ENCODE measurements around the gene AKAP3. TPM values are rescaled to one million over a fixed set of nuclear protein-coding genes. Genes with fewer than 3 reads are reported as not detected.
A peak's percentile ranks its signal among the peaks of the same experiment; 100 is the strongest.

The AKAP3 gene
- total and polyA plus RNA-seq, 2 experiments from 2014 or later: 1.3 to 3.2 TPM

DNA sequence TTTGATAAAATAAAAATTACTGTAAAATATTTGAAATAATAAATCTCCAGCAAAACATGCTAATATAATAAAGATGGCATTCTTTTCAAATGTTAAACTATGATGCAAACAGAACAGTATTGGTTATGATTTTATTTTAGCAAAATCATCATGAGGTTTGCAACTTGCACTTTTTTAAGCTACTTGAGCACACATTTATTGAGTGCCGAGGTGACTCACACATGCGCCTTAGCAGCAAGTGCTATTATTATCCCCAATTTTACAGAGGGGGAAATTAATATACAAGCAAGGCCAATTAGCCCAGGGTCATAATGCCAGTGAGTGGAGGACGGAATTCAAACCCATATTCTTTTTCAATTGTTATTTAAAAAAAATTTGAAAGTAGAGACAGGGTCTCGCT, 79.6 kb downstream of the AKAP3 start:
- no peak overlapping the region for H2AFZ ChIP-seq

DNA sequence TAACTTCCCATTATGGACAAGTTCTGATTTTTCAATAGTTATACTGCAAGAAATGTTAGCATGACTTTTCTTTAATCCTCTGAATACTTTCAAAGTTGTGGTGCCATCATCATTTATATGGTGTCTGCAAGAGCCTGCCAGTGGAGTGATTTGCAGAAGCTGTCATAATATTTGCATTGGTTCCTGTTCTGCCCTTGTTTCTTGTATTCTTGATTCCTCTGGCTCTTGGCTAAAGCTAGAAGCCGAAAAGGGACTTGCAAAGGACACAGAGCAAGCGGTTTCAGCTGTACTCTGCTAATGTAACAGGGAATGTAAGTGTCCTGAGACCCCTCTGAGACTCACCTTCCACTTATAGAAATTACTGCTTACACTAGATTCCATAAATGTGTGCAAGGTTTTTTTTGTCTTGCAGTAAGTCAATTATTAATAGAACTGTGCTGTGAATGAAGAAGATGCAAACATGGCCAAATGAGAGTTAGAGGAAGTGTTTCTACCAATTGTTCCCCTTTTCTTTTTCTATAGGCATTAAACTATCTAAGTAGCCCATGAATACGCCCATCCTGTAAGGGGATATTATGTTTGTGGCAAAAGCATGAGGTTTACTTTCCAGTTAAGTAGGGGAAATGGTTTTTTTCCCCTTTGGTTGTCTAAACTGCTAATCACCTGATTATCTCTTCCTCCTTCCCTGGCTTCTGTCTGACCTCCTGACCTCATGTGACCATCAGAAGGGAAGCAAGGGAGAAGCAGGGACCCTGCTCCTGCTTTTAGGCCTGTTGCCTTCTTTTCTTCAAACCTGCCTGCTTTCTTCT, 81.6 kb downstream of the AKAP3 start:
- Mint-ChIP-seq H3K9me3 (no peaks in the 10 kb centered on the region), H3K27me3 (ENCODE audit: insufficient read depth, low read depth, poor library complexity) (peaks cover 16% of the 10 kb centered on the region), H3K36me3 (ENCODE audit: low read depth) (no peaks in the 10 kb centered on the region; the same call in 2 of the 3 replicates), H3K4me1 (peaks cover 4% of the 10 kb centered on the region; the same call in 1 of the 3 replicates), H3K4me3 (no peak overlapping the region), H3K27ac (no peak overlapping the region)
- ATAC-seq (no peak), DNase-seq (ENCODE audit: low spot score) (no peak)
- Histone ChIP-seq H3K27me3 (ENCODE audit: insufficient read depth) (peaks cover 23% of the 10 kb centered on the region), H4K20me1 (replicated peaks; ENCODE audit: insufficient read depth) (no peaks in the 10 kb centered on the region), H3F3A (replicated peaks; ENCODE audit: low read depth) (peaks cover 7% of the 10 kb centered on the region; the same call in 1 of the 2 replicates), H3K4me3 (no peak overlapping the region), H3K9me2 (ENCODE audit: insufficient read depth) (no peaks in the 10 kb centered on the region), H3K4me2 (no peak overlapping the region), H3K4me1 (ENCODE audit: insufficient read depth) (0 out of 2 replicates have a peak, but pooled peaks cover 4% of the 10 kb centered on the region), H3K79me2 (replicated peaks; ENCODE audit: insufficient read depth) (no peaks in the 10 kb centered on the region), H3K27ac (ENCODE audit: low read depth) (no peak overlapping the region), H3K36me3 (ENCODE audit: insufficient read depth) (no peaks in the 10 kb centered on the region), H2AFZ (peak overlapping the region; percentile 47; the same call in 1 of the 2 replicates)
- TF ChIP-seq, protein P1, sequence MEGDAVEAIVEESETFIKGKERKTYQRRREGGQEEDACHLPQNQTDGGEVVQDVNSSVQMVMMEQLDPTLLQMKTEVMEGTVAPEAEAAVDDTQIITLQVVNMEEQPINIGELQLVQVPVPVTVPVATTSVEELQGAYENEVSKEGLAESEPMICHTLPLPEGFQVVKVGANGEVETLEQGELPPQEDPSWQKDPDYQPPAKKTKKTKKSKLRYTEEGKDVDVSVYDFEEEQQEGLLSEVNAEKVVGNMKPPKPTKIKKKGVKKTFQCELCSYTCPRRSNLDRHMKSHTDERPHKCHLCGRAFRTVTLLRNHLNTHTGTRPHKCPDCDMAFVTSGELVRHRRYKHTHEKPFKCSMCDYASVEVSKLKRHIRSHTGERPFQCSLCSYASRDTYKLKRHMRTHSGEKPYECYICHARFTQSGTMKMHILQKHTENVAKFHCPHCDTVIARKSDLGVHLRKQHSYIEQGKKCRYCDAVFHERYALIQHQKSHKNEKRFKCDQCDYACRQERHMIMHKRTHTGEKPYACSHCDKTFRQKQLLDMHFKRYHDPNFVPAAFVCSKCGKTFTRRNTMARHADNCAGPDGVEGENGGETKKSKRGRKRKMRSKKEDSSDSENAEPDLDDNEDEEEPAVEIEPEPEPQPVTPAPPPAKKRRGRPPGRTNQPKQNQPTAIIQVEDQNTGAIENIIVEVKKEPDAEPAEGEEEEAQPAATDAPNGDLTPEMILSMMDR (conservative IDR thresholded peaks at IDR 0.05; ENCODE audit: low read depth in 2 of 2): no peak
- no peak for TF ChIP-seq NANOG (IDR thresholded peaks at IDR 0.05; ENCODE audit: borderline replicate concordance)
- TF ChIP-seq ZNF331 (CRISPR knock-in tag; IDR thresholded peaks at IDR 0.05; ENCODE audit: low read depth): no peak
- TF ChIP-seq, protein P2, sequence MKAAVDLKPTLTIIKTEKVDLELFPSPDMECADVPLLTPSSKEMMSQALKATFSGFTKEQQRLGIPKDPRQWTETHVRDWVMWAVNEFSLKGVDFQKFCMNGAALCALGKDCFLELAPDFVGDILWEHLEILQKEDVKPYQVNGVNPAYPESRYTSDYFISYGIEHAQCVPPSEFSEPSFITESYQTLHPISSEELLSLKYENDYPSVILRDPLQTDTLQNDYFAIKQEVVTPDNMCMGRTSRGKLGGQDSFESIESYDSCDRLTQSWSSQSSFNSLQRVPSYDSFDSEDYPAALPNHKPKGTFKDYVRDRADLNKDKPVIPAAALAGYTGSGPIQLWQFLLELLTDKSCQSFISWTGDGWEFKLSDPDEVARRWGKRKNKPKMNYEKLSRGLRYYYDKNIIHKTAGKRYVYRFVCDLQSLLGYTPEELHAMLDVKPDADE (IDR thresholded peaks at IDR 0.05): no peak
- no peak for TF ChIP-seq EZH2phosphoT487 (IDR thresholded peaks at IDR 0.05; ENCODE audit: unreplicated experiment)
- TF ChIP-seq ZNF114 (CRISPR knock-in tag; IDR thresholded peaks at IDR 0.05): no peak
- TF ChIP-seq STAT1 (IDR thresholded peaks at IDR 0.05; ENCODE audit: unreplicated experiment): no peak
- no peak for TF ChIP-seq POLR2AphosphoS5 (IDR thresholded peaks at IDR 0.05; ENCODE audit: low read depth)
- TF ChIP-seq EZH2 (IDR thresholded peaks at IDR 0.05; ENCODE audit: low read depth, unreplicated experiment): no peak
- TF ChIP-seq JUNB (IDR thresholded peaks at IDR 0.05; ENCODE audit: unreplicated experiment): no peak

More for the DNA sequence above, 79.6 kb downstream of the AKAP3 start:
- DNase-seq (ENCODE audit: low spot score): no peak
- Mint-ChIP-seq H3K4me1 (no peaks in the 10 kb centered on the region), H3K4me3 (no peak overlapping the region), H3K27ac (no peak overlapping the region), H3K9me3 (no peaks in the 10 kb centered on the region), H3K36me3 (ENCODE audit: low read depth) (no peaks in the 10 kb centered on the region), H3K27me3 (ENCODE audit: insufficient read depth, low read depth, poor library complexity) (peaks cover 1% of the 10 kb centered on the region)
- ATAC-seq: no peak
- Histone ChIP-seq H3K79me2 (replicated peaks; ENCODE audit: insufficient read depth) (no peaks in the 10 kb centered on the region), H3F3A (replicated peaks; ENCODE audit: low read depth) (no peaks in the 10 kb centered on the region), H3K4me2 (no peak overlapping the region), H4K20me1 (replicated peaks; ENCODE audit: insufficient read depth) (no peaks in the 10 kb centered on the region), H3K4me1 (ENCODE audit: insufficient read depth) (no peaks in the 10 kb centered on the region), H3K27me3 (ENCODE audit: insufficient read depth) (peaks cover 4% of the 10 kb centered on the region), H3K4me3 (no peak overlapping the region), H3K36me3 (ENCODE audit: insufficient read depth) (no peaks in the 10 kb centered on the region), H3K27ac (ENCODE audit: low read depth) (no peak overlapping the region), H3K9me2 (ENCODE audit: insufficient read depth) (no peaks in the 10 kb centered on the region)
- TF ChIP-seq, protein P1 (conservative IDR thresholded peaks at IDR 0.05; ENCODE audit: low read depth in 2 of 2): no peak
- TF ChIP-seq, protein P3, sequence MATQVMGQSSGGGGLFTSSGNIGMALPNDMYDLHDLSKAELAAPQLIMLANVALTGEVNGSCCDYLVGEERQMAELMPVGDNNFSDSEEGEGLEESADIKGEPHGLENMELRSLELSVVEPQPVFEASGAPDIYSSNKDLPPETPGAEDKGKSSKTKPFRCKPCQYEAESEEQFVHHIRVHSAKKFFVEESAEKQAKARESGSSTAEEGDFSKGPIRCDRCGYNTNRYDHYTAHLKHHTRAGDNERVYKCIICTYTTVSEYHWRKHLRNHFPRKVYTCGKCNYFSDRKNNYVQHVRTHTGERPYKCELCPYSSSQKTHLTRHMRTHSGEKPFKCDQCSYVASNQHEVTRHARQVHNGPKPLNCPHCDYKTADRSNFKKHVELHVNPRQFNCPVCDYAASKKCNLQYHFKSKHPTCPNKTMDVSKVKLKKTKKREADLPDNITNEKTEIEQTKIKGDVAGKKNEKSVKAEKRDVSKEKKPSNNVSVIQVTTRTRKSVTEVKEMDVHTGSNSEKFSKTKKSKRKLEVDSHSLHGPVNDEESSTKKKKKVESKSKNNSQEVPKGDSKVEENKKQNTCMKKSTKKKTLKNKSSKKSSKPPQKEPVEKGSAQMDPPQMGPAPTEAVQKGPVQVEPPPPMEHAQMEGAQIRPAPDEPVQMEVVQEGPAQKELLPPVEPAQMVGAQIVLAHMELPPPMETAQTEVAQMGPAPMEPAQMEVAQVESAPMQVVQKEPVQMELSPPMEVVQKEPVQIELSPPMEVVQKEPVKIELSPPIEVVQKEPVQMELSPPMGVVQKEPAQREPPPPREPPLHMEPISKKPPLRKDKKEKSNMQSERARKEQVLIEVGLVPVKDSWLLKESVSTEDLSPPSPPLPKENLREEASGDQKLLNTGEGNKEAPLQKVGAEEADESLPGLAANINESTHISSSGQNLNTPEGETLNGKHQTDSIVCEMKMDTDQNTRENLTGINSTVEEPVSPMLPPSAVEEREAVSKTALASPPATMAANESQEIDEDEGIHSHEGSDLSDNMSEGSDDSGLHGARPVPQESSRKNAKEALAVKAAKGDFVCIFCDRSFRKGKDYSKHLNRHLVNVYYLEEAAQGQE (IDR thresholded peaks at IDR 0.05; ENCODE audit: unreplicated experiment): no peak
